Smooth muscle cell (in vitro differentiated cells): Measurements from ENCODE around the gene GRK5. TPM values are rescaled to one million over a fixed set of nuclear protein-coding genes. Genes with fewer than 3 reads are reported as not detected.

Source experiments
- DNase-seq: peaks from one replicate; lab custom pipeline; 2025; ENCODE audit not compliant: unreplicated experiment; lab: John Stamatoyannopoulos, UW
- H2AFZ ChIP-seq: fragments of 200-600 bp; sonication (generic); 2 replicates; pipeline ENCODE4 v1.6.0; 2016; ENCODE audit warnings: antibody characterized with exemption, low read depth, mild to moderate bottlenecking
- H3F3A ChIP-seq: fragments of 200-600 bp; sonication (generic); 2 replicates; pipeline ENCODE4 v1.6.0; 2017; ENCODE audit warnings: antibody characterized with exemption, low read depth
- H3K27ac ChIP-seq: fragments of 200-600 bp; sonication (generic); 2 replicates; pipeline ENCODE4 v1.5.1; 2016; ENCODE audit warnings: low read depth, mild to moderate bottlenecking
- H3K27me3 ChIP-seq: fragments of 200-600 bp; sonication (generic); 2 replicates; pipeline ENCODE4 v1.6.1; 2016; ENCODE audit warnings: low read depth, mild to moderate bottlenecking
- H3K36me3 ChIP-seq: fragments of 200-600 bp; sonication (generic); 2 replicates; pipeline ENCODE4 v1.5.1; 2016; ENCODE audit warnings: low read depth
- H3K4me1 ChIP-seq: fragments of 200-600 bp; sonication (generic); 2 replicates; pipeline ENCODE4 v1.5.1; 2016; ENCODE audit warnings: low read depth
- H3K4me2 ChIP-seq: fragments of 200-600 bp; sonication (generic); 2 replicates; pipeline ENCODE4 v1.6.0; 2016; ENCODE audit warnings: mild to moderate bottlenecking
- H3K4me3 ChIP-seq: fragments of 200-600 bp; sonication (generic); 2 replicates; pipeline ENCODE4 v1.5.1; 2016; ENCODE audit warnings: mild to moderate bottlenecking
- H3K79me2 ChIP-seq: fragments of 200-600 bp; sonication (generic); 2 replicates; pipeline ENCODE4 v1.6.0; 2016; ENCODE audit warnings: low read depth, mild to moderate bottlenecking
- H3K9ac ChIP-seq: fragments of 200-600 bp; sonication (generic); 2 replicates; pipeline ENCODE4 v1.6.0; 2016; ENCODE audit warnings: low read depth
- H3K9me3 ChIP-seq: fragments of 200-600 bp; sonication (generic); replicated peaks from 2 replicates; pipeline ENCODE4 v1.5.1; 2016; ENCODE audit warnings: low read depth
- H4K20me1 ChIP-seq: fragments of 200-600 bp; sonication (generic); 2 replicates; pipeline ENCODE4 v1.6.0; 2016; ENCODE audit warnings: low read depth
- WGBS: methylation state at CpG from one replicate; pipeline ENCODE4 v1.1.7; 2016; ENCODE audit warnings: low lambda C conversion rate; 5-methylcytosine and 5-hydroxymethylcytosine counted together
- polyA plus RNA-seq: library from polyadenylated mRNA; unstranded; fragments of >200 nt; fragmentation: Nextera tagmentation; extraction: Ambion mirVana; gene quantifications from 2 replicates; pipeline ENCODE4 v1.2.1, GENCODE V29; 2016
- total RNA-seq: library from RNA; depleted of rRNA; stranded (reverse); fragments of >200 nt; gene quantifications from 2 replicates; pipeline ENCODE4 v1.2.3, GENCODE V29; 2014
- TF ChIP-seq, protein P1 (sequence below): fragments of 200-600 bp; sonication (generic); IDR thresholded peaks from 2 replicates; pipeline ENCODE4 v1.5.1; 2017; ENCODE audit warnings: borderline replicate concordance, mild to moderate bottlenecking, antibody characterized with exemption; ENCODE audit not compliant: insufficient read depth, poor library complexity, severe bottlenecking

Gene GRK5
- total and polyA plus RNA-seq, 2 experiments from 2014 or later, result 4.4 to 5.2 TPM

DNA sequence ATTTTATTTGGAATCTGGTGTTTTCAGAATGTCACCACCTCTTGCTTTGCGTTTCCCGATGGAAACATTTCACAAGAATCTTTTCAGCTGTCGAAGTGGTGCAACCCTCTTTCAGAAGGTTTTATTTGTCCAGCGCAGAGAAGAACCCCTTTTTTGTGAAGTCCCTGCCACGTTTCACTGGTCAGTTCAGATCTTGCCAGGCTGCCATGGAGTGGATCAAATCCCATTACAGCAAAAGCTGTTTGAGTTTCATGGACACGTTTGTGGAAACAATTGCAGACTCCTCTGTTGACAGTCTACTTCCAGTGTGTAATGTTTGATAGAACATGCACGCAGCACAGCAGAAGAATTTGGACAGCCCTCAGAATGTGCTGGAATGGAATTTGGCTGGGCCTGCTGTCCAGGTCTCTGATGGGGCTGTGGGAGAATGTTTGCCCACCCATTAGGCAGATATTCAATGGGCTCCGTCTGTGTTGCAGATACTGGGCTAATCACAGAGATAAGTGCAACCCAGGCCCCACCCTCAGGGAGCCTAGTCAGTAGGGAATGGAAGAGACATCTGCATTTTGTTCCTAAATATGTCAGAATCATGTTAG, 143.2 kb downstream of the GRK5 start:
- no peak overlapping the region for H3K9ac ChIP-seq
- no peak for DNase-seq
- H3K27ac ChIP-seq, result no peak overlapping the region
- no peaks in the 10 kb centered on the region for H4K20me1 ChIP-seq
- H3K4me2 ChIP-seq, result no peak overlapping the region
- H2AFZ ChIP-seq, result no peak overlapping the region
- no peaks in the 10 kb centered on the region for H3K9me3 ChIP-seq
- TF ChIP-seq, protein P1, sequence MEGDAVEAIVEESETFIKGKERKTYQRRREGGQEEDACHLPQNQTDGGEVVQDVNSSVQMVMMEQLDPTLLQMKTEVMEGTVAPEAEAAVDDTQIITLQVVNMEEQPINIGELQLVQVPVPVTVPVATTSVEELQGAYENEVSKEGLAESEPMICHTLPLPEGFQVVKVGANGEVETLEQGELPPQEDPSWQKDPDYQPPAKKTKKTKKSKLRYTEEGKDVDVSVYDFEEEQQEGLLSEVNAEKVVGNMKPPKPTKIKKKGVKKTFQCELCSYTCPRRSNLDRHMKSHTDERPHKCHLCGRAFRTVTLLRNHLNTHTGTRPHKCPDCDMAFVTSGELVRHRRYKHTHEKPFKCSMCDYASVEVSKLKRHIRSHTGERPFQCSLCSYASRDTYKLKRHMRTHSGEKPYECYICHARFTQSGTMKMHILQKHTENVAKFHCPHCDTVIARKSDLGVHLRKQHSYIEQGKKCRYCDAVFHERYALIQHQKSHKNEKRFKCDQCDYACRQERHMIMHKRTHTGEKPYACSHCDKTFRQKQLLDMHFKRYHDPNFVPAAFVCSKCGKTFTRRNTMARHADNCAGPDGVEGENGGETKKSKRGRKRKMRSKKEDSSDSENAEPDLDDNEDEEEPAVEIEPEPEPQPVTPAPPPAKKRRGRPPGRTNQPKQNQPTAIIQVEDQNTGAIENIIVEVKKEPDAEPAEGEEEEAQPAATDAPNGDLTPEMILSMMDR, result no peak
- no peaks in the 10 kb centered on the region for H3K79me2 ChIP-seq
- H3K36me3 ChIP-seq, result no peaks in the 10 kb centered on the region
- H3K27me3 ChIP-seq, result no peaks in the 10 kb centered on the region
- WGBS, result 63% methylated on average over 8 of the region's 8 CpGs
- H3K4me3 ChIP-seq, result no peak overlapping the region
- no peaks in the 10 kb centered on the region for H3K4me1 ChIP-seq
- no peaks in the 10 kb centered on the region for H3F3A ChIP-seq

DNA sequence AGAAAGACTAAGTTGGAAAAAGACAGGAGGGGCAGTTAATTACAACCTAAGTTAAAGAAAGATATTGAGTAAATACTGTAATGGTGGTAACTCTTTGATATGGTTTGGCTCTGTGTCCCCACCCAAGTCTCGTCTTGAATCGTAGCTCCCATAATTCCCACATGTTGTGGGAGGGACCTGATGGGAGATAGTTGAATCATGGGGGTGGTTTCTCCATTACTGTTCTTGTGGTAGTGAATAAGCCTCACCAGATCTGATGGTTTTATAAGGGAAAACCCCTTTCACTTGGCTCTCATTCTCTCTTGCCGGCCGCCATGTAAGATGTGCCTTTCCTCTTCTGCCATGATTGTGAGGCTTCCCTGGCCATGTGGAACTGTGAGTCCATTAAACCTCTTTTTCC, 143.8 kb downstream of the GRK5 start:
- H3K4me1 ChIP-seq, result no peaks in the 10 kb centered on the region
- no peak overlapping the region for H3K4me2 ChIP-seq
- WGBS, result 93% methylated on average over 4 of the region's 4 CpGs

DNA sequence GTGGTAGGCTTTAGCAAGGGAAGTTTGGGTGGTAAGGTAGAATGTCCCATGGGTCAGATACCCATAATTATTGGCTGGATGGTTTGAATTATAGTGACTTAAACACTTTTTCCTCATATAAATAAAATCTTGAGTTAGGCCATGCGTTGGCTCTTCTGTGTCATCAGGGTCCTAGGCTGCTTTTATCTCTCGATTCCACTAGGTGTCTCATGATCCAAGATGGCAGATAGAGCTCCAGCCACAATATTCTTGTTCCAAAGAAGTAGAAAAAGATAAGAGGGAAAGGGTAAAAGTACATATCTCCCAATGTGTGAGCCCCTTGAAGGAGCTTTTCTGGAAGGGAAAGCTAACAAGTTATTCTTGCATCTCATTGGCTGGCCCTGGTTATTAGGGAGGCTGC, 144.7 kb downstream of the GRK5 start:
- Histone ChIP-seq H3K27me3 (no peaks in the 10 kb centered on the region), H2AFZ (no peak overlapping the region), H3F3A (no peaks in the 10 kb centered on the region), H3K27ac (no peak overlapping the region), H3K4me2 (no peak overlapping the region), H3K4me3 (no peak overlapping the region), H3K9me3 (no peaks in the 10 kb centered on the region), H3K4me1 (no peaks in the 10 kb centered on the region), H3K36me3 (no peaks in the 10 kb centered on the region), H3K9ac (no peak overlapping the region), H4K20me1 (no peaks in the 10 kb centered on the region), H3K79me2 (no peaks in the 10 kb centered on the region)
- TF ChIP-seq, protein P1, result no peak
- DNase-seq, result no peak
- 94% methylated on average over 2 of the region's 2 CpGs for WGBS

More for the DNA sequence above, 143.8 kb downstream of the GRK5 start:
- Histone ChIP-seq H3F3A (no peaks in the 10 kb centered on the region), H4K20me1 (no peaks in the 10 kb centered on the region), H2AFZ (no peak overlapping the region), H3K4me3 (no peak overlapping the region), H3K27me3 (no peaks in the 10 kb centered on the region), H3K36me3 (no peaks in the 10 kb centered on the region), H3K79me2 (no peaks in the 10 kb centered on the region), H3K9ac (no peak overlapping the region), H3K27ac (no peak overlapping the region), H3K9me3 (no peaks in the 10 kb centered on the region)
- TF ChIP-seq, protein P1, result no peak
- no peak for DNase-seq

DNA sequence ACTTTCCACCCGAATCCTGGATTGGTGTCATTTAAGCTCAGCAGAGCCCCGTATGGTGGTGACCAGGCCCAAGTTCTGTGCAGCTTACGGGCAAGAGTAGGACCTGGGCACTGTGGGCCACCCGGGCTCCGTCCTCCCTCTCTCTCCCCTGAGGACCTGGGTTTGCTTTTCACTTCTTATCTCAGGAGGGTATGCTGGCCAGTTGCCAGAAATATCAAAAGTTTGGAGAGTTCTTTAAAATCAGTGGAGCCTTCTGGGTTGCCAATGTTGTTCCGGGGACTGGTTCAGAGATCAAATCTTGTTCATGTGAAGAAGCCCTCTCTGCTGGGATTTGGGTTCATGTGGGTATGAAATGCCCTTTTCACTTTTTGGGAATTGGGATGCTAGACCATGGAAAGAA, 145.4 kb downstream of the GRK5 start:
- Histone ChIP-seq H3K36me3 (no peaks in the 10 kb centered on the region), H3K4me1 (no peaks in the 10 kb centered on the region), H3K9me3 (no peaks in the 10 kb centered on the region), H3K27ac (no peak overlapping the region), H3K4me2 (no peak overlapping the region), H3F3A (no peaks in the 10 kb centered on the region), H2AFZ (no peak overlapping the region), H4K20me1 (no peaks in the 10 kb centered on the region), H3K4me3 (no peak overlapping the region), H3K9ac (no peak overlapping the region), H3K79me2 (no peaks in the 10 kb centered on the region), H3K27me3 (no peaks in the 10 kb centered on the region)
- TF ChIP-seq, protein P1, result no peak
- over 99% methylated on average over 6 of the region's 6 CpGs for WGBS
- DNase-seq, result no peak
